Activated CD8-positive, alpha-beta T cell treated with anti-CD3 and anti-CD28 coated beads for 36 hours (primary cell): ENCODE results near the gene PLD5. TPM values are rescaled to one million over a fixed set of nuclear protein-coding genes. Genes with fewer than 3 reads are reported as not detected.
"Not testable (repeated sequence)": the region's sequence is repeated elsewhere in the genome, so short reads cannot be mapped to it uniquely, and the experiment has no call there.

Experiments used
- ATAC-seq: fragments of 200-7000 bp; cut with Tn5 transposase; one replicate; pipeline ENCODE4 v1.10.0; 2021; ENCODE audit warnings: mild to moderate bottlenecking, moderate library complexity
- CTCF ChIA-PET: fragments of 350-600 bp; sonication (Branson Sonifier 250); formaldehyde crosslinking; loops from one replicate; lab custom pipeline; 2021; ENCODE audit warnings: antibody characterized with exemption; lab: Charles Lee
- POLR2A ChIA-PET: fragments of 350-600 bp; sonication (Branson Sonifier 250); formaldehyde crosslinking; loops from one replicate; lab custom pipeline; 2021; ENCODE audit warnings: antibody characterized with exemption; lab: Charles Lee
- DNase-seq: peaks from one replicate; pipeline ENCODE4 v3.0.0-alpha.2; 2020
- H3K27ac Mint-ChIP-seq: one replicate; pipeline ENCODE4 v1.8.0; 2021; ENCODE audit warnings: mild to moderate bottlenecking, mixed read lengths
- H3K27me3 Mint-ChIP-seq: one replicate; pipeline ENCODE4 v1.8.0; 2021; ENCODE audit warnings: mixed read lengths
- H3K36me3 Mint-ChIP-seq: one replicate; pipeline ENCODE4 v1.8.0; 2021; ENCODE audit warnings: low read depth, mixed read lengths
- H3K4me1 Mint-ChIP-seq: one replicate; pipeline ENCODE4 v1.8.0; 2021; ENCODE audit warnings: low read depth, mixed read lengths
- H3K4me3 Mint-ChIP-seq: one replicate; pipeline ENCODE4 v1.8.0; 2021; ENCODE audit warnings: mild to moderate bottlenecking, moderate library complexity, mixed read lengths
- H3K9me3 Mint-ChIP-seq: one replicate; pipeline ENCODE4 v1.8.0; 2021; ENCODE audit warnings: mixed read lengths
- CTCF ChIP-seq: fragments of 200-600 bp; IDR thresholded peaks from one replicate; pipeline ENCODE4 v1.8.0; 2022; ENCODE audit warnings: antibody characterized with exemption, mild to moderate bottlenecking
- intact Hi-C: fragments of 100-400 bp; cut with micrococcal nuclease; formaldehyde crosslinking; loops from one replicate; pipeline ENCODE4 v1.10.0; 2022
- total RNA-seq, 2 experiments: library from RNA; stranded (reverse); gene quantifications; one replicate each; pipeline ENCODE4 v1.2.3, GENCODE V29; 2021

PLD5 gene
- total RNA-seq, 2 experiments from 2014 or later, result not detected

GRCh38 chr1:242187171-242187570, 337.3 kb downstream of the PLD5 start:
- H3K4me1 Mint-ChIP-seq, result no peaks in the 10 kb centered on the region
- TF ChIP-seq CTCF, result no peak
- H3K9me3 Mint-ChIP-seq, result no peaks in the 10 kb centered on the region
- peaks cover 1% of the 10 kb centered on the region for H3K27me3 Mint-ChIP-seq
- no peaks in the 10 kb centered on the region for H3K36me3 Mint-ChIP-seq
- ATAC-seq, result no peak
- H3K27ac Mint-ChIP-seq, result no peak overlapping the region
- intact Hi-C loops, result no loop called here
- ChIA-PET CTCF (no interaction called here), POLR2A (interaction anchor here (0.6 kb wide), 1 partner anchor 160 kb away, joined by 3 read pairs; no protein-coding TSS in a partner anchor)
- no peak overlapping the region for H3K4me3 Mint-ChIP-seq
- DNase-seq, result no peak

GRCh38 chr1:242185731-242186130, 338.8 kb downstream of the PLD5 start:
- Mint-ChIP-seq H3K4me1 (no peaks in the 10 kb centered on the region), H3K4me3 (no peak overlapping the region), H3K36me3 (no peaks in the 10 kb centered on the region), H3K27me3 (peaks cover 3% of the 10 kb centered on the region), H3K27ac (no peak overlapping the region), H3K9me3 (no peaks in the 10 kb centered on the region)
- no peak for TF ChIP-seq CTCF
- intact Hi-C loops, result no loop called here
- no peak for ATAC-seq
- ChIA-PET CTCF (no interaction called here), POLR2A (no interaction called here)
- DNase-seq, result no peak

- ChIA-PET CTCF (no interaction called here), POLR2A (interaction anchor here (0.6 kb wide), 1 partner anchor 12 kb away, joined by 3 read pairs; no protein-coding TSS in a partner anchor)
- ATAC-seq (no peak), DNase-seq (no peak)
- intact Hi-C loops, result no loop called here
- TF ChIP-seq CTCF, result no peak
- peaks cover 3% of the 10 kb centered on the region for H3K27me3 Mint-ChIP-seq
- no peaks in the 10 kb centered on the region for H3K9me3 Mint-ChIP-seq
- no peaks in the 10 kb centered on the region for H3K4me1 Mint-ChIP-seq
- H3K36me3 Mint-ChIP-seq, result no peaks in the 10 kb centered on the region
- H3K27ac Mint-ChIP-seq, result no peak overlapping the region
- H3K4me3 Mint-ChIP-seq, result no peak overlapping the region
Measured at GRCh38 chr1:242184955-242185354, 339.5 kb downstream of the PLD5 start.

- H3K4me1 Mint-ChIP-seq, DNase-seq, H3K9me3 Mint-ChIP-seq, H3K4me3 Mint-ChIP-seq, H3K27ac Mint-ChIP-seq, POLR2A ChIA-PET, H3K27me3 Mint-ChIP-seq, intact Hi-C loops, ATAC-seq, H3K36me3 Mint-ChIP-seq, CTCF ChIA-PET: not testable (repeated sequence)
Measured at GRCh38 chr1:242179767-242180166, 344.7 kb downstream of the PLD5 start.

GRCh38 chr1:242178924-242179708, 345.4 kb downstream of the PLD5 start:
- no peak overlapping the region for H3K4me3 Mint-ChIP-seq
- no peak for TF ChIP-seq CTCF
- intact Hi-C loops, result no loop called here
- peaks cover 8% of the 10 kb centered on the region for H3K9me3 Mint-ChIP-seq
- CTCF ChIA-PET, result no interaction called here
- H3K4me1 Mint-ChIP-seq, result no peaks in the 10 kb centered on the region
- no peaks in the 10 kb centered on the region for H3K36me3 Mint-ChIP-seq
- ATAC-seq, result no peak
- peaks cover 2% of the 10 kb centered on the region for H3K27me3 Mint-ChIP-seq
- no peak overlapping the region for H3K27ac Mint-ChIP-seq
- POLR2A ChIA-PET, result no interaction called here
- DNase-seq, result no peak
